Parathyroid adenoma (tissue), 2 donors: Measurements from ENCODE around the gene STAT5A.
A peak's percentile ranks its signal among the peaks of the same experiment; 100 is the strongest.

Source experiments
- H2AFZ ChIP-seq: fragments of 300-600 bp; sonication (generic); one replicate; pipeline ENCODE4 v1.7.0; 2017; ENCODE audit warnings: antibody characterized with exemption, mild to moderate bottlenecking
- H3K27ac ChIP-seq: fragments of 300-600 bp; sonication (generic); one replicate; pipeline ENCODE4 v1.7.0; 2017
- H3K27me3 ChIP-seq: fragments of 300-600 bp; sonication (generic); one replicate; pipeline ENCODE4 v1.7.0; 2017; ENCODE audit warnings: low read length; ENCODE audit not compliant: control insufficient read depth, insufficient read depth
- H3K36me3 ChIP-seq: fragments of 300-600 bp; sonication (generic); one replicate; pipeline ENCODE4 v1.7.0; 2017; ENCODE audit warnings: low read length; ENCODE audit not compliant: control insufficient read depth, insufficient read depth
- H3K4me1 ChIP-seq: fragments of 300-600 bp; sonication (generic); one replicate; pipeline ENCODE4 v1.7.0; 2017; ENCODE audit warnings: control low read depth
- H3K4me2 ChIP-seq: fragments of 300-600 bp; sonication (generic); one replicate; pipeline ENCODE4 v1.7.0; 2017; ENCODE audit warnings: low read length
- H3K4me3 ChIP-seq: fragments of 300-600 bp; sonication (generic); one replicate; pipeline ENCODE4 v1.7.0; 2017; ENCODE audit warnings: low read depth, low read length
- H3K79me2 ChIP-seq: fragments of 300-600 bp; sonication (generic); one replicate; pipeline ENCODE4 v1.7.0; 2017; ENCODE audit warnings: control low read depth
- H3K9ac ChIP-seq: fragments of 300-600 bp; sonication (generic); one replicate; pipeline ENCODE4 v1.7.0; 2017; ENCODE audit warnings: mild to moderate bottlenecking
- H3K9me3 ChIP-seq: fragments of 300-600 bp; sonication (generic); one replicate; pipeline ENCODE4 v1.7.0; 2017; ENCODE audit warnings: low read length; ENCODE audit not compliant: control insufficient read depth
- TF ChIP-seq, protein P1 (sequence below): fragments of 300-600 bp; sonication (generic); IDR thresholded peaks from one replicate; pipeline ENCODE4 v1.7.0; 2017; ENCODE audit warnings: antibody characterized with exemption, mild to moderate bottlenecking
- donor health status: primary hyperparathyroidism.

The STAT5A gene

DNA sequence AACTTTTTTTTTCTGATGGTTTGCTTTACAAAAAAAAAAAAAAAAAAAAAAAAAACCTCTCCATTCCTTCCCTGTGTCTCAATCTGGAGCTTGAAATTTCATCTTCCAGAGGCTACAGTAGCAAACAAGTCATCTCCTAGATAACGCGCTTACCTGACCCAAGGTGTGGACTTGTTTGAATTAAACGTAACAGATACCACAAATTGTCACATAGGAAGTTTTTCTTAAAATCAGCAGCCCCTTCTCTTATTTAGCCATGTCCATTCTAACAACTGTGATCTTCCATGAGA, 14.1 kb upstream of the STAT5A start:
- Histone ChIP-seq H3K4me1 (peaks cover 6% of the 10 kb centered on the region), H3K4me2 (peak overlapping the region; percentile 4), H3K4me3 (no peak overlapping the region), H3K79me2 (peaks cover 14% of the 10 kb centered on the region), H3K9me3 (no peaks in the 10 kb centered on the region), H3K9ac (no peak overlapping the region), H2AFZ (no peak overlapping the region), H3K27me3 (no peaks in the 10 kb centered on the region), H3K36me3 (no peaks in the 10 kb centered on the region), H3K27ac (no peak overlapping the region)
- TF ChIP-seq, protein P1, sequence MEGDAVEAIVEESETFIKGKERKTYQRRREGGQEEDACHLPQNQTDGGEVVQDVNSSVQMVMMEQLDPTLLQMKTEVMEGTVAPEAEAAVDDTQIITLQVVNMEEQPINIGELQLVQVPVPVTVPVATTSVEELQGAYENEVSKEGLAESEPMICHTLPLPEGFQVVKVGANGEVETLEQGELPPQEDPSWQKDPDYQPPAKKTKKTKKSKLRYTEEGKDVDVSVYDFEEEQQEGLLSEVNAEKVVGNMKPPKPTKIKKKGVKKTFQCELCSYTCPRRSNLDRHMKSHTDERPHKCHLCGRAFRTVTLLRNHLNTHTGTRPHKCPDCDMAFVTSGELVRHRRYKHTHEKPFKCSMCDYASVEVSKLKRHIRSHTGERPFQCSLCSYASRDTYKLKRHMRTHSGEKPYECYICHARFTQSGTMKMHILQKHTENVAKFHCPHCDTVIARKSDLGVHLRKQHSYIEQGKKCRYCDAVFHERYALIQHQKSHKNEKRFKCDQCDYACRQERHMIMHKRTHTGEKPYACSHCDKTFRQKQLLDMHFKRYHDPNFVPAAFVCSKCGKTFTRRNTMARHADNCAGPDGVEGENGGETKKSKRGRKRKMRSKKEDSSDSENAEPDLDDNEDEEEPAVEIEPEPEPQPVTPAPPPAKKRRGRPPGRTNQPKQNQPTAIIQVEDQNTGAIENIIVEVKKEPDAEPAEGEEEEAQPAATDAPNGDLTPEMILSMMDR = no peak

DNA sequence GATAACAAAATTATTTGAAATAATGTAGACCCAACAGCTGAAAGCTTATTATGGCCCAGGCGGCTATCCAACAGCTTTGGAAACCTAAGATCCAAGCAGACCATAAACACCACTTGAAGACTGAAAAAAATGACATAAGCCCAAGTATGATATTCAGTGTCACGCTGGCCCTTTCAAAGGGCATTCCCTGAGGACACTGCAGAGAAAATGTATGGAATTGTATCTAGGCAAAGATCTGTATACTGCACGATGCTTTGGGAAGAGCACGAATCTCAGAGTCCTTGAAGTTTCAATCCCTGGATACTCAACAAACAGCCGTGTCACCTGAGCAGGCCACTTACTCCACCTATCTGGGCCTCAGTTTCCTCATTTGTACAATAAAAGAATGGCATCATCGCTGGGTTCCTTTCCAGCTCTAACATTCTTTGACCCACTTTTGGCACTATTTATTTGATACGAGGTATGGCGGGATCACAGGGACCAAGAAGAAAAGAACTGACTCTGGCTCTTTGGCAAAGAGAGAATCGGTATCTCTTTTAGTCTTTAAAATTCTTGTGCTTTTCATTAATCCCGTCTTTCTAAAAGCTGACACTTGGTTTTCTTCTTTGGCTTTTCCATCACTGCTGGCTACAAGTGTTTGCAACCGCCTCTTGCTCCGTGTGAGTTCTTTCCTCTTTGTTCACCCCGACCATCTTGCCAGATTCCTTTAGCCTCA, 13.3 kb upstream of the STAT5A start:
- peaks cover 12% of the 10 kb centered on the region for H3K79me2 ChIP-seq
- no peaks in the 10 kb centered on the region for H3K36me3 ChIP-seq
- H3K27me3 ChIP-seq = no peaks in the 10 kb centered on the region
- peak overlapping the region; percentile 91 for H2AFZ ChIP-seq
- H3K27ac ChIP-seq = peak overlapping the region; percentile 36
- H3K4me2 ChIP-seq = peak overlapping the region; percentile 93
- H3K4me3 ChIP-seq = peak overlapping the region; percentile 81
- no peak overlapping the region for H3K9ac ChIP-seq
- peaks cover 6% of the 10 kb centered on the region for H3K4me1 ChIP-seq
- H3K9me3 ChIP-seq = no peaks in the 10 kb centered on the region
- TF ChIP-seq, protein P1 = no peak

DNA sequence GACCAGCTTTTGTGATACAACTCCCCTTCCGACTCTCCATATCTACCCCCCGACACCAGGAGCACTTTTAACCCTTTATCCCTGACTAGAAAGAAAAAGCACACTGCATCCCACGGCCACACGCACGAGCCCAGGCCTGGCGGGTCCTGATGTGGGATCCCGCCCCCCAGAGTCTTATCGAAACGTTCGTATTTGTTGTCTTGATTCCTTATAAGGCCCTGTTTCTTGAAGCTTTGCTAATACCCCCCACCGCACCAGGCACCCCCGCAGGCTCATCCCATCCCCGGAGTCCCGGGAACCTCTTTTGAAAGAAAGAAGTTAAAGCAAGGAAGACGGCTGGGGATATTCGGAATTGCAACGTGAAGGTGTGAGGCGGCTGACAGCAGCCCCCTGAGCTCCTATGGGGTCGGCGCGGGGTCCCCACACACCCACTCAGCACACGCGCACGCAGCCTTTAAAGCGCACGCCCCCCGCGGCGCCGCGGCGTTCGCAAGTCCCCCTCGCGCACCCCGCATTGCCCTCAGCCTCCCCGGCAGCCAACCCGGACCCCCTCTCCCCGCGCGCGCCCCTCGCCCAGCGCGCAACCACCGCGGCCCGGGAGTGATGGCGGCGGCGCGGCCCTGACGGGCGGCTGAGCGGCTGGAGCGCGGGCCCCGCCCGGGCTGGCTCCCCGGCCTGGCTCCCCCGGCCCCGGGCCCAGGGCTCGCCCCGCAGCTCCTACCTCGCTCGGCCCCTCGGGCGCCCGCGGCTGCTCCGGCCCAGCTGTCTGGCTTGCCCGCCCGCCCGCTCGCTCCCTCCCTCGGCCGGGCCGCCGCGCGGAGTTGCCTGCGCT, 12.6 kb upstream of the STAT5A start:
- Histone ChIP-seq H3K79me2 (peaks cover 10% of the 10 kb centered on the region), H3K36me3 (no peaks in the 10 kb centered on the region), H3K9ac (peak overlapping the region; percentile 70), H3K4me3 (peak overlapping the region; percentile 81), H2AFZ (peak overlapping the region; percentile 91), H3K27me3 (no peaks in the 10 kb centered on the region), H3K4me2 (peak overlapping the region; percentile 93), H3K27ac (peak overlapping the region; percentile 36), H3K4me1 (peaks cover 6% of the 10 kb centered on the region), H3K9me3 (no peaks in the 10 kb centered on the region)
- TF ChIP-seq, protein P1 = no peak

GRCh38 chr17:42276359-42276608, 12.0 kb upstream of the STAT5A start, which contains the start of gene STAT5B:
STAT5B (minus strand) TSS chr17:42276391; CDS start chr17:42232127, 44,264 bp downstream.
- H3K4me3 ChIP-seq = peak within 1 kb of the TSS; percentile 81
- H3K79me2 ChIP-seq = peaks cover 10% of the 10 kb centered on the region
- H3K9me3 ChIP-seq = no peaks in the 10 kb centered on the region
- peak within 1 kb of the TSS; percentile 70 for H3K9ac ChIP-seq
- peak within 1 kb of the TSS; percentile 96 for H3K4me2 ChIP-seq
- H3K4me1 ChIP-seq = peaks cover 6% of the 10 kb centered on the region
- peak within 1 kb of the TSS; percentile 54 for H3K27ac ChIP-seq
- H3K36me3 ChIP-seq = no peaks in the 10 kb centered on the region
- no peaks in the 10 kb centered on the region for H3K27me3 ChIP-seq
- TF ChIP-seq, protein P1 = no peak
- H2AFZ ChIP-seq = peak within 1 kb of the TSS; percentile 100
